GM21360 (cell line): Measurements from ENCODE around the gene ADPRH.
"Not testable (repeated sequence)": the region's sequence is repeated elsewhere in the genome, so short reads cannot be mapped to it uniquely, and the experiment has no call there.

Experiments used
- ATAC-seq: cut with Tn5 transposase; IDR thresholded peaks from one replicate; pipeline ENCODE4 v1.9.1; 2021; ENCODE audit warnings: mild to moderate bottlenecking, moderate library complexity; ENCODE audit not compliant: unreplicated experiment

Gene ADPRH

GRCh38 chr3:119559441-119559963 is 19.8 kb upstream of the ADPRH start, which contains the start of gene CD80:
TSS of gene CD80 (minus strand) at chr3:119559614. CDS start at chr3:119557728, 1,886 bp downstream.
- peak; percentile 48 for ATAC-seq

GRCh38 chr3:119560160-119560559 is 19.1 kb upstream of the ADPRH start:
- ATAC-seq: no peak

GRCh38 chr3:119562307-119562961 is 16.9 kb upstream of the ADPRH start:
- ATAC-seq: peak; percentile 72

DNA sequence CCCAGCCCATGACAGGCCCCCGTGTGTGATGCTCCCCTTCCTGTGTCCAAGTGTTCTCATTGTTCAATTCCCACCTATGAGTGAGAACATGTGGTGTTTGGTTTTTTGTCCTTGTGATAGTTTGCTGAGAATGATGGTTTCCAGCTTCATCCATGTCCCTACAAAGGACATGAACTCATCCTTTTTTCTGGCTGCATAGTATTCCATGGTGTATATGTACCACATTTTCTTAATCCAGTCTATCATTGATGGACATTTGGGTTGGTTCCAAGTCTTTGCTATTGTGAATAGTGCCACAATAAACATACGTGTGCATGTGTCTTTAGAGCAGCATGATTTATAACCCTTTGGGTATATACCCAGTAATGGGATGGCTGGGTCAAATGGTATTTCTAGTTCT is 16.0 kb upstream of the ADPRH start:
- not testable (repeated sequence) for ATAC-seq

DNA sequence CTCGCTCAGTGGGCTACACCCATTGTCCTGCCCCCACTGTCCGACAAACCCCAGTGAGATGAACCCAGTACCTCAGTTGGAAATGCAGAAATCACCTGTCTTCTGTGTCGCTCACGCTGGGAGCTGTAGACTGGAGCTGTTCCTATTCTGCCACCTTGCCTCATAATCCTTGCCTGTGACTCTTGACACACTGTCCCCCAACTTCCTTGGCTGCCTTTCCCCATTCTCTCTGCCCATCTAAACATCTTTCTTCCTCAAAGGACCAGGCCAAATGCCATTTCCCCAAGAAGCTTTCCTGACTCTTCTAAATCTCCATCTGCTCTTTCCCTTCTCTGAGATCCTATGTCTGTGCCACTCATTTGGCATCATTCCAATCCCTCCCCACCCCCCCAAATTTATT is 10.1 kb upstream of the ADPRH start:
- ATAC-seq: no peak

- ATAC-seq: peak; percentile 46
Observed at GRCh38 chr3:119570229-119570628, 9.1 kb upstream of the ADPRH start.

DNA sequence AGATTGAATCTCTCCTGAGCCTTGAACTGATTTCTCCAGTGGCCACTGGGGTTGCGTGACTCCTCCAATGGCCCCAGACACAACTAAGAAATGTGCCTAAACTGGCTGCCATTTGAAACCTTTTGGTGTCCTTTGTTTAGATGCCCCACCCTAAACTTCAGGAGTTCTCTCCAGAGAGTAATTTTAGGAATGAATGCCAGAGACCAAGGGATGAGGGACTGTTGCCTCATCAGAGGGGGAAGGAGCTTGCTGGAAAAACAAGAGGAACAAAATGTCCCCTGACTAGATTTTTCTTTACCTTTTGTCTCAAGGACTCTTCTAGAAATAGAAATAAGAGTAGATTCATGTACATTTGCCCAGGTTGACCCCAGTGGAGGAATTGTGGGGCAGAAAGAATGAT is 8.1 kb upstream of the ADPRH start:
- no peak for ATAC-seq

DNA sequence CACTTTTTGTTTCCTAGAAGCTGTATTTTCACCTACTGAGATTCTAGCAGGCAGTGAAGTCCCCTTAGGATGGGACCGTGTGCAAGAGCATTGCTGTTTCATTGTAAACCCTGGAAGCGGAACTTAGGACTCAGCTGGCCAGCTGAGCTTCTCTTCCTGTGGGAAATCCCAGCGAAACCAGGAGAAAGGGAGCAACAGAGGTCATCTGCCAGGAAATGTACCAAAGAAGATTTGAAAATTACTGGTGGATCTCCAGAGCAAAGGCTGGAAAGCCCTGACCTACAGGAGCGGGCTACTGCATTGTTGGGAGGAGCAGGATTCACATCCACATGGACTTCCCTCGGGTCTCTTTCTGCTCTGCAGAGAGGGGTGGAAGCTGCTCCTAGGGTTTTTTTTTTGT is 7.6 kb upstream of the ADPRH start:
- no peak for ATAC-seq

DNA sequence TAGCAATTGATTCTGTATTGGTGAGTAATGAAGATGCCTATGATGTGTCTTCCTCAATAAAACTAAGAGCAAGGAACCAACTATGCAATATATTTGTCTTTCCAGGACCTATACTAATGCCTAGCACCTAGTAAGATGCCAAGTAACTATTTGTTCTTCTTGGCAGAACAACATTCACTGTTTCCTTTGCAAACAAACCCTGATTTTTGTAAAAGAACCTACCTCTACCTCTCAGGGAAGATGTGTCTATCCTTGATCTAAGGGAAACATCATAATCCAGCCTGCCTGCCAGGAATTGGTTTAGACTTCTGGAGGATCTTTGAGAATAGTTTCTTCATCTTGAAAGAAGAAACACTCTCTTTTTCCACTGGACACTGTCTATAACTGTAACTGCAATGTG is 3.8 kb upstream of the ADPRH start:
- ATAC-seq: no peak

DNA sequence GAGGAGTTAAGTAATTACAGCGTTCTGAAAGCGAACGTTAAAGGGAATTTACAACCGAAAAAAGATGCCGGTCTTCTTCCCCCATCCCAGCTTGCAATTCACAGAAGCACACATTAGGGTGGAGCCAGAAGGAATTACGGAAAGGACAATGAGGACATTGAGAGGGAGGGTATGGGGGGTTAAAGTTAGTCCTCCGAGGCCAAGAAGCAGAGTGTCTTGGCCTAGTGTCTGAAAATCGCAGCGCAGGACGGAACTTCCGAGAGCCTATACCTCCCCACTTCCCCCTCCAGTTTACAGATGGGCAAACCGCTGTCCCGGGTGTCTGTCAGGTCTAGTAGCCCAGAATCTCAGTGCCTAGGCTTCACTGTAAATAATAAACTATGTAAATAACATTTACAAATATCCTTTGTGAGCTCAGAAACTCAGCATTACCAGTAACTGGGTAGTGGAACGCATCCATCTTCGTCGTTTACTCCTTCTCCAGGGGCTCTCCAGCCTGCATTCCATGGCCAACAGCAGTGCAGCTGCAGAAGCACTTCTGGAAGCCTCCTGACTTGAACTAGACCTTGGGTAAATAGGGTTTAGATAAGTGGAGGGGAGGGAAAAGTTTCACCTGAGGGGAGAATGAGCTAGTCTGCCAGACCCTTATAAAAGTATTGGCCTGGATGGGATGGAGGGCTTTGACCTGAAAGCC is 922 bp downstream of the ADPRH start:
- peak; percentile 53 for ATAC-seq

GRCh38 chr3:119582178-119582577 is 2.9 kb downstream of the ADPRH start:
- peak; percentile 60 for ATAC-seq

DNA sequence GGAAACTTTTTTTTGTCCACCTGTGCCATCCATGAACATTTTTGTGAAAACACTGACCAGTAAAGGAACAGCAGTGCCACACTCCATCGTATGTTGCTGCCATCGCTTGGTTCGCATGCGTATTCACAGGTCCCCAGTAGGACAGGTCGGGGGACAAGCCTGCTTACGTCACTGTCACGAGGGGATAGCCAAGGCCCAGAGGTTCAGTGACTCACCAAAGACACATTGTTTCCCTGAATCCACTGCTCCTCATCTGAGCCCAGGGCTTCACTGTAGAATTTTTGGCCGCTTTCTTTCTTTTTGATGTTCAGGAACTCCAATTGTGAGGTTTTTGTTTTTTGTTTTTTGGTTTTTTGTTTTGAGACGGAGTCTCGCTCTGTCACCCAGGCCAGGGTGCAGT is 5.9 kb downstream of the ADPRH start:
- ATAC-seq: no peak

DNA sequence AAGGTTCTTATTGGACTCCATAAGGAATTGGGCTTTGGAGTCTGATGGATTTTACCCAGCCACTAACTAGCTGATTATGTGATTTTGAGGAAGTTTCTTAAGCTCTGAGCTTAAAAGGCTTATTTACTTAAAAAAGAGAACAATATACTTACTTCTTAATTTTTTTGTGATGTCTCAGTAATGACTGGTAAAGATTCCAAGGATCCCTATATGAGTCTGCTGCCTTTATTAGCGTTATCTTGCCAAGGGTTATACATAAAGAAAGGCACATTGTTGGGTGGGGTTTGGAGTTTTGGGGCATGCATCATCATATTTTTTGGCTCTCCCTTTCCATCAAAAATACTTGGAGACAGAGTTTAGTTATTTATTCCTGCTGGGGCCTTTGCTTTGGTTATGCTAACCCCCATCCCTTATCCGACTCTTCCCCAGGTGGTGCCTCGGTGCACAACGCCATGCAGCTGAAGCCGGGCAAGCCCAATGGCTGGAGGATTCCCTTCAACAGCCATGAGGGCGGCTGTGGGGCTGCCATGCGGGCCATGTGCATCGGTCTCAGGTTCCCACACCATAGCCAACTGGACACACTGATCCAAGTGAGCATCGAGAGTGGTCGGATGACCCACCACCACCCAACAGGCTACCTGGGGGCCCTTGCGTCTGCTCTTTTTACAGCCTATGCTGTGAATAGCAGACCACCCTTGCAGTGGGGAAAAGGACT is 6.7 kb downstream of the ADPRH start:
- ATAC-seq: no peak

DNA sequence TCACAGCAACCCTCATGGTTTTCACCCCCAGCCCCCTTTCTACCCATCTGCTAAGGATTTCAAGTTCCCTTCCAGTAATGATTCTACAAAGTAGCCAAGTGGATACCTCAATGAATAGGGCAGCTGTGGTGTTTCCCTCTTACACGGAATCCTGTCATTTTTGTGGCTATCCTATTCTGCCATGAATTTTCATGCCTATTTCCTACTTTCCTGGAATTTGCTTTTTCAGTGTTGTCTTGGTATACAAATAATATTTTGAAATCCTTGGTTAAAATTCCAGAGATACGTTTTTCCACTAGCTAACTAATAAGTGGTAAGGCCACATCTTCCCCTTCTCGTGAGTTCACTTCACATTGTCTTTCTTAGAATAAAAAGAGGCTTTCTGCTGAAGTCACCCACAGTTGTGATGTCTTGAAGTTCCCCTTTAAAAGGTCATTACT is 7.5 kb downstream of the ADPRH start:
- ATAC-seq: no peak

GRCh38 chr3:119588112-119588511 is 8.8 kb downstream of the ADPRH start:
- ATAC-seq: no peak

DNA sequence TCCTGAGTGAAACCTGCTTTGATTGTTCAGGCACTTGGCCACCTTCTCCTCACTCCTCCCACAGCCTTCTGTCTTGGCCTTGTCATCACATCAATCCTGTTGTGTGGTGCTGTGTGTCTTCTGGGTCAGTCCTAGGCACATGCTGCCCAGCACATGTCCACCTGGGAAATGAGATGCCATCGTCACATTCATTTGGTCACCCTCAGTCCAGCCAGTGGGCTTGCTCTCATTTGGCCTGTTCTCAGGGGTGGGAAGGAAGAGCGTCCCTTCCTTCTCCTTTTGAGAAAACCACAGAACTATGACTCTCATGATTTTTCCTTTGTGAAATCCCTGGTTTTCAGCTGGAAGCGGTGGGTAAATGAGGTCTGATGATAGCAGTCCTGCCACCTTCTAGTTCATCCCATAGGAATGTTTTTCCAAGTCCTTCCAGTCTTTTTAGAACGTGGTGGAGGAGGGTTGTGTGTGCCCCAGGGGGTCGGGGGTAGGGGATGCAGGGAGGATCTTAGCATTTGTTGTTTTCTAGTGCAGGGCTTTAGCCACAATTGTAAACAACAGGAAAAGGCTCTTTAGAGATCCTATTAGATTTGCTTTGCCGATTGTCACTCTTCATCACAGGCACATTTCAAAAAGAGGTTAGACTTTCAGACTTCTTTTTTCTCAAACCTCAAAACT is 9.9 kb downstream of the ADPRH start:
- ATAC-seq: no peak

- no peak for ATAC-seq
Observed at GRCh38 chr3:119590706-119591105, 11.4 kb downstream of the ADPRH start.

GRCh38 chr3:119592861-119593260 is 13.6 kb downstream of the ADPRH start:
- ATAC-seq: no peak

- no peak for ATAC-seq
Observed at GRCh38 chr3:119594066-119594465, 14.8 kb downstream of the ADPRH start.

GRCh38 chr3:119594929-119595328 is 15.6 kb downstream of the ADPRH start:
- not testable (repeated sequence) for ATAC-seq
